ENCODE data around the gene DGCR8.

Gene DGCR8

DNA sequence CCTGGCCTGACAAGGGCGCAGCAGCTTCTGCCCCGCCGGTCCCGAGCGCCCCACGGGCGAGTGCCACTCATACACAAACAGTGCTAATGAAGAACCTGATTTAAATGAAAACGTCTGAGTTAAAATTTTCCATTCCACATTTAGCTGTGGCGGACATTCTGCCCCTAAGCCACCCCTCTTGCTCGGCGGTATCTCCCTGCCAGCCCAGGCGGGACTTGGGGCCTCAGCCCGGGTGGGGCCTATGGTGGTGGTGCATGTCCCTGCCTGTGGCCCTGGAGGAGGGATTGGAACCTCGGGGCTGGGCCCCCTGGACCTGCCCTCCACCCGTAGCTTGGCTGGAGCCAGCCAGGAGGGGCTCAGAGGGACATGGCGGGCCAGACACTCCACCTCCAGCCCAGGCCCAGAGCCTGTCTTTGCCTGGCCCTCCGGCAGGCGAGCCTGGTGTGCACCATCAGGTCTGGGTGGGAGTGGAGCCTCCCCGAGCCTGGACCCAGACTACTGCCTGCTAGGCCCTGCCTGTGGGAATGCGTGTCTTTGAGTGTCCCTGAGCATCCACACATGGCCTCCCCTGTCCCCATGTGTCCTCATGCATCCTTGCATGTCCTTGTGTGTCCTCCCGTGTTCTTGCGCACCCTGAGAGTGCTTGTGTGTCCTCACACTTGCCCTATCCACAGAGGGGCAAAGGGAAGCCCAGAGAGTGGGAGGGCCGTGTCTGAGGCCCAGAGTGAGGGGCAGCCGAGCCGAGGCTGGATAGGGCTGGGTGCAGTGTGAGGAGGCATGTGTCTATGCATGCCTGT is 56.0 kb downstream of the DGCR8 start:
- TF ChIP-seq, protein P1, sequence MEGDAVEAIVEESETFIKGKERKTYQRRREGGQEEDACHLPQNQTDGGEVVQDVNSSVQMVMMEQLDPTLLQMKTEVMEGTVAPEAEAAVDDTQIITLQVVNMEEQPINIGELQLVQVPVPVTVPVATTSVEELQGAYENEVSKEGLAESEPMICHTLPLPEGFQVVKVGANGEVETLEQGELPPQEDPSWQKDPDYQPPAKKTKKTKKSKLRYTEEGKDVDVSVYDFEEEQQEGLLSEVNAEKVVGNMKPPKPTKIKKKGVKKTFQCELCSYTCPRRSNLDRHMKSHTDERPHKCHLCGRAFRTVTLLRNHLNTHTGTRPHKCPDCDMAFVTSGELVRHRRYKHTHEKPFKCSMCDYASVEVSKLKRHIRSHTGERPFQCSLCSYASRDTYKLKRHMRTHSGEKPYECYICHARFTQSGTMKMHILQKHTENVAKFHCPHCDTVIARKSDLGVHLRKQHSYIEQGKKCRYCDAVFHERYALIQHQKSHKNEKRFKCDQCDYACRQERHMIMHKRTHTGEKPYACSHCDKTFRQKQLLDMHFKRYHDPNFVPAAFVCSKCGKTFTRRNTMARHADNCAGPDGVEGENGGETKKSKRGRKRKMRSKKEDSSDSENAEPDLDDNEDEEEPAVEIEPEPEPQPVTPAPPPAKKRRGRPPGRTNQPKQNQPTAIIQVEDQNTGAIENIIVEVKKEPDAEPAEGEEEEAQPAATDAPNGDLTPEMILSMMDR (IDR thresholded peaks at IDR 0.05; ENCODE audit: low read depth, low read length), result no peak
- DNase-seq (ENCODE audit: extremely low read depth, low read depth), result no peak

DNA sequence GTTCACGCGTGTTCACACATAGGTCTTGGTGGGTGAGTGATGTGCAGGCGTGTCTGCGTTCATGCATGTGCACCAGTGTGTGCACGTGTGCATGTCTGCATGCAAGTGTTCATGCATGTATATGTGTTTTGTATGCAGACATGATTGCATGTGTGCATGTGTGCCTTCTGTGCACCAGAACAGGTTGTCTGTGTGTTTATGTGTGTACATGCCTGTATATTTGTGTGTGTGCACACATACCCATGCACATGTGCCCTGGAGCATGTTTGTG is 56.5 kb downstream of the DGCR8 start:
- no peak for DNase-seq (ENCODE audit: extremely low read depth, low read depth)
- TF ChIP-seq, protein P1 (IDR thresholded peaks at IDR 0.05; ENCODE audit: low read depth, low read length), result no peak

DNA sequence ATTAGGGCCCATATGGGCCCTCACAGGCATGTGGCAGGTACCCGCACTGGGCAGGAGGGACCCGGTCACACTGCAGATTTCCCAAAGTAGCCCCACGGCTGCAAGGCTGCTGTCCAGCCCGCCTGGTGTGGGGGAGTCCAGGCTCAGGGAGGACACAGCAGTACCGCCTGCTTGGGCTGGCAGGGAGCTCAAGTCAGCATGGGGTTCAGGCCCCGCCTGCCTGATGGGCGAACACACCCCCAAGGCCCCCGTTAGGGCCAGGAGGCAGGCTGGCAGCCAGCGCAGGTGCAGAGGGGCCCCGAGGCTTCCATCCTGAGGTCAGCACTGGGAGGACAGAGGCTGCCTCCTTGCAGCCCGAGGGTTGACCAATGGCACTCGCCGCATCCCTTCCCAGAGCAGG is 57.1 kb downstream of the DGCR8 start:
- no peak for DNase-seq (ENCODE audit: extremely low read depth, low read depth)
- TF ChIP-seq, protein P1 (IDR thresholded peaks at IDR 0.05; ENCODE audit: low read depth, low read length), result no peak

DNA sequence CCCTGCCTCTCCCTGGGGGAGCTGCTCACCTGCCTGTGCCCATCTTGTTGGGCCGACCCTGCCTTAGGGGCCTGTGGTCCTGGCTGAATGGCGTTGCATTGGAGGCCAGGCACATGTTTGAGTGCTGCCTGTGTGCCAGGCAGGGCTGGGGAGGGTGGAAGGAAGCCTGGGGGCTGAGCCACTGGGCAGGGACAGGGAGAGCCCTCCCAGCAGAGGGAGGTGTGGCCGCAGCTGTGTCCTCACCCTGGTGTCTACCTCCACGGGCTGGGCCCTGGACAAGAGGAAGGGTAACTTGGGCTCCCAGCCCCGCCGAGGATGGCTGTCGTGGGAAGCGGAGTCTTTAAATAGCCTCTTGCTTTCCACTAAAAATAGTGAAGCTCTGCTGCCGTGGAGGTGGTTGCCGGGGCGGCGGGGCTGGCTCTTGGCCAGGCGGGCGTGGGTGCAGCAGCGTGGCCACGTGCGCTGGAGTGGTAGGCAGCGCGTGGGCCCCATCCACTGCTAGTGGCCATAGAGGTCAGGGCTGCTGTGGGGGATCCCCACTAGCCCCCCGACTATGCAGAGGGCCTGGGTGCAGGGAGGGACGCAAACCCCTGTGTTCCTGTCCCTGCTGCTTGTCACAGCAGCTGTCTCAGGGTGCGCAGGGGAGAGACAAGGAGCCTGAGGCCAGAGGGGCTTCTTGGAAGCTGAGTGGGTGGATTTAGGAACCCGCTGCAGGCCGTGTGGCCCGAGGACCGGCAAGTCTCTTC is 57.8 kb downstream of the DGCR8 start:
- no peak for DNase-seq (ENCODE audit: extremely low read depth, low read depth)

DNA sequence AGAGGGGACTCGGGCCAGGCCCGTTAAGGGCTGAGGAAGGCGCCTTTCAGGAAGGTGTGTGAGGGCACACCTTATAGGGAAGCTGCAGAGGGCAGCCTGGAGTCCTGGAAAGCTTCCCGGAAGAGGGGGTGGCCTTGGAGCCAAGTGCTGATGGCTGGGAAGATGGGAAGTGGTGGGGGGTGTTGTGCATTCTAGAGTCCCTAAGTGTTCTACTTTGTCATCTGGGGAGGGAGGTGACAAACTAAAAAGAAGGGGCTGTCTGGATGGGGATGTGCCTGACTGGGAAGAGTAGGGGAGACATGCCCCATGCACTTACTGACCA is 58.3 kb downstream of the DGCR8 start:
- DNase-seq (ENCODE audit: extremely low read depth, low read depth), result no peak
- TF ChIP-seq, protein P1 (IDR thresholded peaks at IDR 0.05; ENCODE audit: low read depth, low read length), result no peak

More for the DNA sequence above, 57.8 kb downstream of the DGCR8 start:
- TF ChIP-seq, protein P1 (IDR thresholded peaks at IDR 0.05; ENCODE audit: low read depth, low read length), result no peak

DNA sequence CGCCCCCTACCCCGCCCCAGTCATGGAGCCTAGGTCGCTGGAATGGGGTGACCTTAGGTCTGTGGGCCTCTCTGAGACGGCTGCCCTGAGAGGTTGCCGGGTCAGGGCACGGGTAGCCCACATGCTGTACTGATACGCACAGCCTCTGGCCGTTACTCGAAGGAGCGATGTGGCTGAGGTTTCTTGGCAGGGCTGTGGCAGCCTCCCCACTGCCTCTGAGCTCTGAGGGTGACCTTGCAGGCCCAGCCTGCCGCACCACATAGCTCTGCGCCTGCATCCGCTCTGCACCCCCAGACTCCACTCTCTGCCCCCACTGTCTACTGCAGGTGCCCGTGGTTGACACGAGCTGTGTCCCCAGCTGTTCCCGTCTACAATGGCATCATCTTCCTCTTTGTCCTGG is 58.8 kb downstream of the DGCR8 start:
- DNase-seq (ENCODE audit: extremely low read depth, low read depth), result no peak
- TF ChIP-seq, protein P1 (IDR thresholded peaks at IDR 0.05; ENCODE audit: low read depth, low read length), result no peak

DNA sequence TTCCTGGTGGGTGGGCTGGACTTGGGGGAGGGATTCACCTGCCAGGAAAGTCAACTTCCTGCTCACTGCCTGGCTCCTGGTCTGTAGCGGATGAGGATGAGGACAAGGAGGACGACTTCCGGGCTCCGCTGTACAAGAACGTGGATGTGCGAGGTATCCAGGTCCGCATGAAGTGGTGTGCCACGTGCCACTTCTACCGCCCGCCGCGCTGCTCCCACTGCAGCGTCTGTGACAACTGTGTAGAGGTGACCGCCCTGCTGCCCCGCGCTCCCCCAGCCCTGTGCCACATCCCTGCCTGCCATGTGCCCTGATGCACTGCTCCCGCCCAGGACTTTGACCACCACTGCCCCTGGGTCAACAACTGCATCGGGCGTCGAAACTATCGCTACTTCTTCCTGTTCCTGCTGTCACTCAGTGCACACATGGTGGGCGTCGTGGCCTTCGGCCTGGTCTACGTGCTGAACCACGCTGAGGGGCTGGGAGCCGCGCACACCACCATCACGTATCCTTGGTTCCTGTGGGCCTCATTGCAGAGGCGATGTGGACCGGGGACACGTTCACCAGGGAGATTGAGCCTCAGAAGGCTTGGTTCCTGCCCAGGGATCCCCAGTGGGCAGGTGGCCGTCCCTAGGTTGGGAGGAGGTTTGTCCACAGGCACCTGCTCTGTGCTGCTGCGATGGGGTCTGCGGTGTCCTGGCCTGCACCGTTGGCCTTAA is 59.5 kb downstream of the DGCR8 start:
- TF ChIP-seq, protein P1 (IDR thresholded peaks at IDR 0.05; ENCODE audit: low read depth, low read length), result no peak
- no peak for DNase-seq (ENCODE audit: extremely low read depth, low read depth)
